ENCODE results near the gene LPCAT2. TPM values are rescaled to one million over a fixed set of nuclear protein-coding genes. Genes with fewer than 3 reads are reported as not detected.

Gene LPCAT2
- total RNA-seq, 2 experiments from 2014 or later: not detected

DNA sequence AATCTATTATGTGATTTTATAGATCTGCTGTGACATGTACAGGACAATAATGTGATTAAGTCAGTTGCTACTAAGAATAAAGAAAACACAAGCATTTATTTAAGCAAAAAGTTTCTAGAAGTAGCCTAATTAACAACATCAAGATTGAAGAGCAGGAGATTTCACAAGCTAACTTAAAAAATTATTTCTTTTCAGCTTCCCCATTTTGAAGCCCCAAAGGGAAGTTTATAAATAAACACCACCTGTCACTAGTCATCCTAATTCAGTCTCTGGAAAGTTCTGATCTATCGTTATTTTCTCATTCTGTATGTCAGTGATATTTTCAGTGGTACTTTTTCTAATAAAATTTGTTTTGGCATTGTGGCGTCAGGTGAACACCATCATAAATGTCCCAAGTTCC, 65.9 kb downstream of the LPCAT2 start:
- BruUV-seq (replicated peaks): no TSS peak
- H3K36me3 ChIP-seq (ENCODE audit: insufficient read depth, low read length): no peaks in the 10 kb centered on the region
- TF ChIP-seq EZH2phosphoT487 (IDR thresholded peaks at IDR 0.05; ENCODE audit: borderline replicate concordance, low read depth, low read length): no peak
- TF ChIP-seq, protein P1, sequence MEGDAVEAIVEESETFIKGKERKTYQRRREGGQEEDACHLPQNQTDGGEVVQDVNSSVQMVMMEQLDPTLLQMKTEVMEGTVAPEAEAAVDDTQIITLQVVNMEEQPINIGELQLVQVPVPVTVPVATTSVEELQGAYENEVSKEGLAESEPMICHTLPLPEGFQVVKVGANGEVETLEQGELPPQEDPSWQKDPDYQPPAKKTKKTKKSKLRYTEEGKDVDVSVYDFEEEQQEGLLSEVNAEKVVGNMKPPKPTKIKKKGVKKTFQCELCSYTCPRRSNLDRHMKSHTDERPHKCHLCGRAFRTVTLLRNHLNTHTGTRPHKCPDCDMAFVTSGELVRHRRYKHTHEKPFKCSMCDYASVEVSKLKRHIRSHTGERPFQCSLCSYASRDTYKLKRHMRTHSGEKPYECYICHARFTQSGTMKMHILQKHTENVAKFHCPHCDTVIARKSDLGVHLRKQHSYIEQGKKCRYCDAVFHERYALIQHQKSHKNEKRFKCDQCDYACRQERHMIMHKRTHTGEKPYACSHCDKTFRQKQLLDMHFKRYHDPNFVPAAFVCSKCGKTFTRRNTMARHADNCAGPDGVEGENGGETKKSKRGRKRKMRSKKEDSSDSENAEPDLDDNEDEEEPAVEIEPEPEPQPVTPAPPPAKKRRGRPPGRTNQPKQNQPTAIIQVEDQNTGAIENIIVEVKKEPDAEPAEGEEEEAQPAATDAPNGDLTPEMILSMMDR (conservative IDR thresholded peaks at IDR 0.05; ENCODE audit: low read length): no peak
- ChIA-PET CTCF (ENCODE audit: unreplicated experiment) (no interaction called here), POLR2A (no interaction called here)
- H3K9me3 ChIP-seq (ENCODE audit: low read length): no peaks in the 10 kb centered on the region
- H3K27ac ChIP-seq (ENCODE audit: low read depth, low read length, poor library complexity, severe bottlenecking): no peak overlapping the region
- H3K4me1 ChIP-seq (ENCODE audit: insufficient read depth, low read length, poor library complexity, severe bottlenecking): no peaks in the 10 kb centered on the region
- no peak overlapping the region for H2AFZ ChIP-seq (ENCODE audit: low read length)
- H3K9me2 ChIP-seq (ENCODE audit: insufficient read depth, low read length): no peaks in the 10 kb centered on the region
- no peak overlapping the region for H3K4me3 ChIP-seq (ENCODE audit: low read depth, low read length, poor library complexity, severe bottlenecking)
- no peaks in the 10 kb centered on the region for H4K20me1 ChIP-seq (ENCODE audit: insufficient read depth, low read length)
- no peak for DNase-seq (ENCODE audit: low spot score)
- no peak overlapping the region for H3K4me2 ChIP-seq (ENCODE audit: low read length)
- H3K79me2 ChIP-seq (ENCODE audit: insufficient read depth, low read depth, low read length): no peaks in the 10 kb centered on the region
- intact Hi-C loops (cut with micrococcal nuclease; ENCODE audit: unreplicated experiment): no loop called here

DNA sequence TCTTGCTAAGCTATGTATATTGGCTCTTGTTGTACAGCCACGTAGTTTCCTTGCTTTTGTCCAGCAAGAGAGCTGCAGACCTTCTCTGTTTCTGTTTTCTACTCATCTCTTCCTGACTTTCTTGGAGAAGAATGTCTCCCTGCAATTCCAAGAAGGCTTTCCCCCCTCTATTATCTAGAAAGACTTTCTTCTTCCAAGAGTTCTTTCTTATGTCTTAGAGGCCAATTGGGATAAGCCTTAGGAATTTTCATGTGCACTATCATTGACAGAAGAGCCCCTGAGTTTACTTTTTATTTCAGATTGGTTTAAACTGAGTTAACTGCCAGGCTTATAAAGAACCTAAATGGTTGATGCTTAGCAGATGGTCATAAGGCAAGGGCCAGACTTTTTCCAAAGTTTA, 66.6 kb downstream of the LPCAT2 start:
- H3K4me1 ChIP-seq (ENCODE audit: insufficient read depth, low read length, poor library complexity, severe bottlenecking): no peaks in the 10 kb centered on the region

DNA sequence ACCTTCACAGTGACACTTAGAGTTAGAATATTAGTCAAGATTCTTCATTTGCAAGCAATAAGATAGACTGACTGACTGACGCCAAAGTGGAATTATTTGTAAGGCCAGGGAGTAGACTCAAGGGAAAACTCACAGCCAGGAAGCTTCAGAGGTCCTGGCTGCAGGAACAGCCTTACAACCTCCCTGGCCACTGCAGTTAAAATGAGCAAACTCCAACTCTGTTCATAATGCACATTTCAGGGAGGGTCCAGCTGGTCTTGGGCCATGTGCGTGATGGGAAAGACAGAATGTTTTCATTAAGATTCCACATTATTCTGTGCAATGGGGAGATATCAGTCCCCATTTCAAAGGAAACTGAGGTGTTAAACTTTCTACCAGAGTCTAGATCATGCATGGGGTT, 67.5 kb downstream of the LPCAT2 start:
- no peaks in the 10 kb centered on the region for H3K9me2 ChIP-seq (ENCODE audit: insufficient read depth, low read length)
- TF ChIP-seq EZH2phosphoT487 (IDR thresholded peaks at IDR 0.05; ENCODE audit: borderline replicate concordance, low read depth, low read length): no peak
- TF ChIP-seq, protein P1 (conservative IDR thresholded peaks at IDR 0.05; ENCODE audit: low read length): no peak
- intact Hi-C loops (cut with micrococcal nuclease; ENCODE audit: unreplicated experiment): no loop called here
- H3K4me2 ChIP-seq (ENCODE audit: low read length): no peak overlapping the region
- no peaks in the 10 kb centered on the region for H3K4me1 ChIP-seq (ENCODE audit: insufficient read depth, low read length, poor library complexity, severe bottlenecking)
- H3K36me3 ChIP-seq (ENCODE audit: insufficient read depth, low read length): no peaks in the 10 kb centered on the region
- H3K9me3 ChIP-seq (ENCODE audit: low read length): no peaks in the 10 kb centered on the region
- POLR2A ChIA-PET: no interaction called here
- H3K79me2 ChIP-seq (ENCODE audit: insufficient read depth, low read depth, low read length): no peaks in the 10 kb centered on the region
- no peak overlapping the region for H2AFZ ChIP-seq (ENCODE audit: low read length)
- CTCF ChIA-PET (ENCODE audit: unreplicated experiment): no interaction called here
- BruUV-seq (replicated peaks): no TSS peak
- H3K4me3 ChIP-seq (ENCODE audit: low read depth, low read length, poor library complexity, severe bottlenecking): no peak overlapping the region
- H3K27ac ChIP-seq (ENCODE audit: low read depth, low read length, poor library complexity, severe bottlenecking): no peak overlapping the region
- no peaks in the 10 kb centered on the region for H4K20me1 ChIP-seq (ENCODE audit: insufficient read depth, low read length)
- no peak for DNase-seq (ENCODE audit: low spot score)

More for the DNA sequence above, 66.6 kb downstream of the LPCAT2 start:
- Histone ChIP-seq H3K4me3 (ENCODE audit: low read depth, low read length, poor library complexity, severe bottlenecking) (no peak overlapping the region), H3K27ac (ENCODE audit: low read depth, low read length, poor library complexity, severe bottlenecking) (no peak overlapping the region), H4K20me1 (ENCODE audit: insufficient read depth, low read length) (no peaks in the 10 kb centered on the region), H3K9me2 (ENCODE audit: insufficient read depth, low read length) (no peaks in the 10 kb centered on the region), H3K9me3 (ENCODE audit: low read length) (no peaks in the 10 kb centered on the region), H3K36me3 (ENCODE audit: insufficient read depth, low read length) (no peaks in the 10 kb centered on the region), H3K79me2 (ENCODE audit: insufficient read depth, low read depth, low read length) (no peaks in the 10 kb centered on the region), H2AFZ (ENCODE audit: low read length) (no peak overlapping the region), H3K4me2 (ENCODE audit: low read length) (no peak overlapping the region)
- TF ChIP-seq EZH2phosphoT487 (IDR thresholded peaks at IDR 0.05; ENCODE audit: borderline replicate concordance, low read depth, low read length): no peak
- TF ChIP-seq, protein P1 (conservative IDR thresholded peaks at IDR 0.05; ENCODE audit: low read length): no peak
- no peak for DNase-seq (ENCODE audit: low spot score)
- intact Hi-C loops (cut with micrococcal nuclease; ENCODE audit: unreplicated experiment): no loop called here
- no TSS peak for BruUV-seq (replicated peaks)
- POLR2A ChIA-PET: interaction anchor here (0.6 kb wide), 1 partner anchor 353 kb away, joined by 3 read pairs; no protein-coding TSS in a partner anchor
- CTCF ChIA-PET (ENCODE audit: unreplicated experiment): no interaction called here

All from OCI-LY7 (cell line).